GM19025 (cell line): ENCODE results near the gene PACS1.

Experiments used
- ATAC-seq: cut with Tn5 transposase; IDR thresholded peaks from one replicate; pipeline ENCODE4 v1.9.1; 2021; ENCODE audit warnings: mild to moderate bottlenecking, low read depth, moderate library complexity; ENCODE audit not compliant: unreplicated experiment

Gene PACS1

DNA sequence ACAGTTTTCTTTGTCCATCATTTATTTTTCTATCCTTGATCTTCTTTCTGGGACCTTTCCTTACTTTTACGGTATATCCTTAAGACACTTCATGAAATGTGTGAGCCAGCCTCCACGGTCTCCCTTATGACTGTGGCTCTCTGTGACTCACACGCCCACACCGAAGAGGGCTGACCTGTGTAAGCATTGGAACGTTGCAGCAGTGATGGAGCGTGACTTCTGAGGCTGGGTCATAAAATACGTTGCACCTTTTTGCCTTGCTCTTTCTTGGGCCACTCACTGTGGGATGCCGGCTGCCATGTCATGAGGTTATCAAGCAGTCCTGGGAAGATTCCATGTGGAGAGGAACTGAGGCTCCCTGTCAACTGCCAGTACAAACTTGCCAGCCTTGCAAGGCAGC lies 102.1 kb downstream of the PACS1 start:
- ATAC-seq = no peak

DNA sequence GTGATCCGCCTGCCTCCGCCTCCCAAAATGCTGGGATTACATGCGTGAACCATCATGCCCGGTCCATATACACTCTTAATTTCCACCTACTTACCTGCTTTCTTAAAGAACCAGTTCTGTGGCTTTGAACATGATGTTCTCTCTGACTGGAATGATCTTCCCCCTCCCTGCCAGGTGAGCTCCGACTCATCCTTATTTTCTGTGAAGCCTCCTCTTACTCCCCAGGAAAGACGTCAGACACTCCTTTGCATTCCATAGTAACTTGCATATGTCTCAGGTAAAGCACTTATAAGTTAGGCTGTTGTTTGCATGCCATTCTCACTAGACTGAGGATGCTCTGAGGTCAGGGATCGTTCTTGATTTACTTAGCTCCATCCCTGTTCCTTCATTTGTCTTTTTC lies 106.6 kb downstream of the PACS1 start:
- no peak for ATAC-seq

DNA sequence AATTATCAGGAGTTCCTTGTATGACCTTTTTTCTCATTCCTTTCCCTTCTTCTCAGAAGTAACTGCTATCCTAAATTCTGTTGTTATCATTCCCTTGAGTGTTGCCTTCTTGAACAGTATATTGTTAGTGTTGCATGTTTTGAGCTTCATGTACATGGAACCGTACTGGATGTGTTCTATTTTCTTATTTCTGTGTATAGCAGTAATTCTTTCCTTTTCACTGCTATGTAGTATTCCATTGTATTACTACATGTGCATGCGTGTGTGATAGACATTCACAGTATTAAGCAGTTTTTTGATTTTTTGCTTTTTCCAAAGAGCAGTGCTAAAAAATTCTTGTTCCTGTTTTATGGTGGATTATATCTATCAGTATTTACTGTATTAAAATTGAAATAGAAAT lies 108.1 kb downstream of the PACS1 start:
- no peak for ATAC-seq

DNA sequence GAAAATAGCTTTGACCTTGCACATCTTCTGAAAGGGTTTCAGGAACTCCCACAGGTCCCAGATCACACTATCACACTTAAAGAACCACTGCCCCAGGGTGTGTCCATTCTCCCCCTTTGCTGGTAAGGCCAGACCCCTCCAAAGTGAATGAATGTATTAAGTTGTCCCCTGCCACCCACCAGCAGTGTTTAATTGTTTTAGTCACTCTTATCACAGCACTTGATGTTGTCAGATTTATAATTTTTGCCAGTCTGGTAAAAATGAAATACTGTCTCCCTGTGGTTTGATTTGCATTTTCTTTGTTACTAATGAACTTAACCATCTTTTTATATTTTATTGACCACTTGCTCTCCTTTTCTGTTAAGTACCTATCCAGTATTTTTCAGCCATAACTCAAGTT lies 108.8 kb downstream of the PACS1 start:
- ATAC-seq = no peak

DNA sequence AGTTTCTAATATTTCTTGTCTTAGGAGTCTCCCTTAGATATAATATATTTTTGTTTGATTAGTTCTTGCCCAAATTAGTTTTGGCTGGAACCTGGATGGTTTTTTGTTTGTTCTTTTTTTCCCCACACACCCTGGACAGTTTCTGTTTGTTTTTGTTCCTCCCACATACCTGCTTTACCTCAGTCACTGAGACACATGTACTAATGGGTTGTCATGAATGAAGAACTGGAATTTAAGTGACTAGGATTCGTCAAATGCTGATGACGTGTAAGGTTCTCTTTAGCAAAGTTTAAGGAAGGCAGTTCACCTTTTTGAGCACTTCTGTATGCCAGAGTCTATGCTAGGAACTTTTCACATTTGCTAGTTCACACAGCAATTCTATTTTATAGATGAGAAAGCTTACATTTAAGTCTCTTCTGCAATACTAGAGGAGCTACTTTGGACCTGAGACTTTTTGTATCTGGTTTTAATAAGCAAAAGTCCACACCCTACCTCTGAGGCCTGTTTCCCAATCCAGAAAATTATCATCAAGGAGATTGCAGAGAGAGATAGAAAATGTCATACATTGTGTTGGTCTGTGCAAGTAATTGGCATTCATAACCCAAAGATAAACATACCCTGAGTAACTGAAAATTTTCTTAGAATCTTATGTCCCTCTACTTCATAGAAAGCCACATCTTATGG lies 111.7 kb downstream of the PACS1 start:
- no peak for ATAC-seq

DNA sequence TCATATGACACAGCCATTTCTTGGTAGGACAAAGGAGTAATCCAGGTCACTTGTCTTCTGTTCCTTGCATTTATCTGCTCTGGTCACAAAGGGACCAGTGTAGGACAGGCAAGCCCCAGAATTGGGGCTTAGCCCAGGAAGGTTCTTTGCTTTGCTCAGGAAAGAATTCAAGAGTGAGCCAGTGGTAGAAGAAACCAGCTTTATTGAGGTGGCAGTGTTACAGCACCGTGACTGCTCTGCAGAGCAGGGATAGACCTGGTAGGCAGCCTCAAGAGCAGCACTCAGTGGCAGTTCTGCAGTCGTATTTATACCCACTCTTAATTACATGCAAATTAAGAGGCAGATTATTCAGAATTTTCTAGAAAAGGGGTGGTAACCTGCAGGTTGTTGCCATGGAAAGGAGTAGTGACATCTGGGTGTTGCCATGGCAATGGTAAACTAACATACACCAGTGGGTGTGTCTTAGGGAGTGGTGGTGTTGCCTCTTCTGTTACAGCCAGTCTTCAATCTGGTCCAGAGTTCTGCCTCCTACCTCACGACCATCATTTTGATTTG lies 113.5 kb downstream of the PACS1 start:
- no peak for ATAC-seq

DNA sequence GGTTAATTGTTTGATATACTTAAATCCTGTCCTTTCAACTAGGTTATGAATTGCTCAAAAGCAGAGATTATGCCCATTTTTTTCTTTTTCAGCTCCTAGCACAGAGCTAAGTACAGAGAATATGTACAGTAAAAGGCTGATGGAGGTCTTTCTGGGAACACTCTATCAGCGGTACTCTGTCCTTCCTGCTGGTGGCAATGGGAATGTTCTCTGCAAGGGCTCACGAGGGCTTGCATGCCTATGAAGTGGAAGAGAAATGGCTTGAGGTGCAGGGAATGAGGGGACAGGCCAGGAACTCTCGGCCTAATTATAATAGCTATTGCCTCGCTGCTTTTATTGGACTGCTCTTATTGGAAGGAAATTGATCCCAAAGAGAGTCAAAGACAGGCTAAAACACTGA lies 114.7 kb downstream of the PACS1 start:
- ATAC-seq = no peak

DNA sequence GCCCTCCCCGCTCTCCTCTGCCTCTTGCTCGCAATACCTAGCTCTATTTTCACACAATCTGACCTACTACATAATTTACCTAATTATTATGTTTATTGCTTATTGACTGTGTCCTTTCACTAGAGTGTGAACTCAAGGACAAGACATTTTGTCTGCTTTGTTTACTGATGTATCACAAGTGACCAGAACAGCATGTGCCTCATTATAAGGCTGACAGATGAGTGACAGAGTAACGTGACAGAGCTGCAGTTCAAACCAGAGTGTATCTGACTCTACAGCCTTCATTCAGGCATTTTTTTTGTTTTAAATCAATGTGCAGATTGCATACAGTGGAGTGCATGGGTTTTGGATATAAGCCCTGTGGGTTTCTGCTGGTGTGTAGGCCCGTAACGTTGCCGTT lies 116.4 kb downstream of the PACS1 start:
- no peak for ATAC-seq

DNA sequence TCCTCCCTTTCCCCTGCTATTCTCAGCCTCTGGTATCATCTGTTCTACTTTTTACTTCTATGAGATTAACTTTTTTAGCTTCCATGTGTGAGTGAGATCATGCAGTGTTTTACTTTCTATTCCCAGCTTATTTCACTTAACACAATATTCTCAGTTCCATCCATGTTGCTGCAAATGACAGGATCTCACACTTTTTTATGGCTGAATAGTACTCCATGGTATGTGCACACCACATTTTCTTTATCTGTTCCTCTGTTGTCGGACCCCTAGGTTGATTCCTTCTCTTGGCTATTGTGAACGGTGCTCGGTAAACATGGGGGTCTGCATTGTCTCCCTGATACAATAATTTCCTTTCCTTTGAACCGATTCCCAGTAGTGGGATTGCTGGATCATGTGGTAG lies 117.4 kb downstream of the PACS1 start:
- no peak for ATAC-seq

DNA sequence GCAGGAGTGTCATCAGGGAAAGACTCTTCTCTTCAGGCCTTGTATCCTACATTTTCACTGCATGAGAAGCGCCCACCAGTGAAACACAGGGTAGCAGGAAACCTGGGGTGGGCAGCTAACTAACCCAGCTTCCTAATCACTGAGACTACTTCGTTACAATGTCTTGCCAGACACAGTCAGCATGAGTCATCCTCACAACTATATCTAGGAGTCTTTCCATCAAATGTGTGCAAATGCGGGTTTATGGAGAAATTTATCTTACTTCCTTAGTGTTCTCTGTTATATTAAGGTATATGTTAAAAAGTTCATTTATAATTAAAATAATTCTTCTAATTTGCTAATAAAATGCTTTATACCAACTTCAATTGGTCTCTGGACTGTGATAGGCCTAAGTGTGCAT lies 118.5 kb downstream of the PACS1 start:
- ATAC-seq = no peak

DNA sequence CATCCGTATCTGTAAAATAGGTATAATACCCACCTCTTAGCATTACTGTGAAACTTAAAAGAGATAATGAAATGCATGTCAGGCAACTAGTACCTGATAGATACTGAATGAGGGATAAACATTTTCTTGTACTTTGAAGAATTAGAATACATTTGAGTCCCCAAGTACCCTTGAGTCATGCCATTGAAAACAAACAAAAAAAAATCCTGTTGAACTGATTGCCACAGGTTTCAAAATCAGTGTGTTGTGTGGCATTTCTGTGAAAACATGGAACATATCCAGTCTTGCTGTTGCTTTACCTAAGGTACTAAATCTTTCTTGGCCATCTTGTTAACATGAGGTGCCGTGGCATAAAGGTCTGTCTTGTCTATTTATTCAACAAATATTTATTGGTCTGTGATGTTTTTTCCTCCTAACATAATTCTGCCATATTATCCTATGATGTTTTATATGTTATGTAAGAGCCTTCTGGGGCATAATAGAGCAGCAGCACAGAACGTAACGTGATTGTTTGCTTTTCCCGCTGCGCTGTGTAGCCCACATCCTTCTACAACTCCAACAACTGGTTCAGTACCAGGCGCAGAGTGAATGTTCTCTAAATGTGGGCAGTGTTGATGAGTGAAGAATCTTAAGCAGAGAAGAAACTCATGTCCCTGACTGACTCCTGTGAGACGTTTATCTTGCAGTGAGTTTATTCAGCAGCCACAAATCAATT lies 119.1 kb downstream of the PACS1 start:
- no peak for ATAC-seq

DNA sequence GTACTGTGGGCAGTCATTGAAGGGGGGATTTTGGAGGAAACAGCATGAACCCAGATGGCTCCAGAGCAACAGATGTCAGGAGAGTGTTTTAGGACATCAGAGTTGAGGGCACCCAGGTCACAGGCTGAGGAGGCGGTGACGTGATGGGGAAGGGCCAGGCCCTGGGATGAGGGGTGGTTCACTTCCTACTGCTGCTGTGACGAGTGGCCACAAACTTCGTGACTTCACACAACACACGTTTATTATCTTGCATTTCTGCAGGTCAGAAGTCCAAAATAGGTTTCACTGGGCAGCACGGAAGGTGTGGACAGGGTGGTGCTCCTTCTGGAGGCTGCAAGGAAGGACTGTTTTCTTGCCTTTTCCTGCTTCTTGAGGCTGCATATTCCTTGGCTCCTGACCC lies 120.7 kb downstream of the PACS1 start:
- no peak for ATAC-seq

DNA sequence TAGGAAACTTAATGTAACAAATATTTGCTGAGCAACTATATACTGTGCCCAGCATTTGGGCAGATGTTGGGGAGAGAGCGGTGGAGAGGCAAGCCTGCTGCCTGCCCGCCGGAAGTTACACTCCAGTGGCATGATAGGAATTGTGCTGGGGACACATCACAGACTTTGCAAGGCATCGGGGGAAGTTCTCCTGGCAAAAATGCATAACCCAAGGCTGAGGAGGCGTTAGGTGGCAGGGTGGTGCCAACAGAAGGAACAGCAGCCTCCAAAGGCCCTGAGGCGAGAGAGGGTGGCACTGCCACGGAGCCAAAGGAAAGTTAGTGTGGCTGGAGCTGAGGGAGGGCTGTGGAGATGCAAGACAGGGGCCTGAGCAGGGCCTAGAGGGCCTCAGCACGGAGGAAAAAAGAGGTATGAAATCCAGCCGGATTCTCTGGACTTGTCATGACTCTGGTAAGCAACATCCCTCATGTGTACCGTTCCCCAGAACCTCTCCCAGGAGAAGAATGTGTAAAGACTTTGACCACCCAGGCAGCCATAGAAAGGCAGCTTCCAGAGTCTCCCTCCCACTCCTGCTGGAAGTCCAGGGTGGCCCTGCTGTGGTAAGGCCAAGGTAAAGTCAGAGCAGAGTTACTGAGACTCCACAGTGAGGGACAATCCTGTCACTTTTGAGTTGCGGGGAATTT lies 122.2 kb downstream of the PACS1 start:
- ATAC-seq = no peak

DNA sequence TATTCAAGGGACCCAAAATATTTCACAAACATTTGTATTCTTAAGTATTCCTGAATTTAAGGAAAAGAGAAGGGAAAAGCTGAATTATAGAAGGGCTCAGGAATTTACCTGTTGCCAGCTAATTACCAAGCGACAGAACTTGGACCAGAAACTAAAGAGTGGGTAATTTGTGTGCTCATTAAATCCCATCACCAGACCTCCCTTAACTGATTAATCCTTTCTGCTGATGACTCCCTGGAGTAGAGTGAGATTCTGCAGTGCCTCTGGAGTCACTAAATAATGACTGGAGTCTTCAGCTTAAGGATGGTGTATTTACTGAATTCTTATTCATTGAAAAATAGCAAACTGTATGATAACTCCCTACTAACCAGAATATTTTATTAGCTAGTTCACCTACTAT lies 124.3 kb downstream of the PACS1 start:
- ATAC-seq = no peak

DNA sequence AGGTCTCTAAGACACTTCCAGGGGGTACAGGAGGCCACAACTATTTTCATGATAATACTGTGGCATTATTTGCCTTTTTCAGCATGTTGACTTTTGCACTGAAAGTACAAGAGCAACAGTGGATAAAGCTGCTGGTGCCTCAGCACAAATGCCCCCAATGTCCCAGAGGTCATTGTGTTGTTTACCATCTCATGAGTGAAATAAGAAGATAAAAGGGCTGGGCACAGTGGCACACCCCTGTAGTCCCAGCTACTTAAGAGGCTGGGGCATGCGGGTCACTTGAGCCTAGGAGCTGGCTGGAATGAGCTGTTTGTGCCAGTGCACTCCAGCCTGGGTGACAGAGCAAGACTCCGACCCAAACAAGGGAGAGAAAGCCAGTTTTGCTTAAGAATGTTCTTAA lies 125.8 kb downstream of the PACS1 start:
- no peak for ATAC-seq

DNA sequence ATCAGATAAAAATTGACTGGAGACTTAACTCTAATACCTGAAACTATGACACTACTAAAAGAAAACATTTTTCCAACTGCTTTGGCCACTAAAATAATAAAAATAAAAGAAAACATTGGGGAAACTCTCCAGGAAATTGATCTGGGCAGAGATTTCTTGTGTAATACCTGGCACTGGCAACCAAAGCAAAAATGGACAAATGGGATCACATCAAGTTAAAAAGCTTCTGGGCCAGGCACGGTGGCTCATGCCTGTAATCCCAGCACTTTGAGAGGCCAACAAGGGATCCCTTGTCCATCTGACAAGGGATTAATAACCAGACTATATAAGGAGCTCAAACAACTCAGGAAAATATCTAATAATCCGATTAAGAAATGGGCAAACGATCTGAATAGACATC lies 133.8 kb downstream of the PACS1 start:
- ATAC-seq = no peak

DNA sequence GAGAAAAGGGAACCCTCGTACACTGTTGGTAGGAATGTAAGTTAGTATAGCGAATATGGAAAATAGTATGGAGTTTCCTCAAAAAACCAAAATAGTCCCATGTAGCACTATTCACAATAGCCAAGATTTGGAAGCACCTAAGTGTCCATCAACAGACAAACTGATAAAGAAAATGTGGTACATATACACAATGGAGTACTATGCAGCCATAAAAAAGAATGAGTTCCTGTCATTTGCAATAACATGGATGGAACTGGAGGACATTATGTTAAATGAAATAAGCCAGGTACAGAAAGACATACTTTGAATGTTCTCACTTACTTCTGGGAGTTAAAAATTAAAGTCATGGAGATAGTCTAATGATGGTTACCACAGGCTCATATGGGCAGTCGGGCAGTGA lies 134.3 kb downstream of the PACS1 start:
- no peak for ATAC-seq

DNA sequence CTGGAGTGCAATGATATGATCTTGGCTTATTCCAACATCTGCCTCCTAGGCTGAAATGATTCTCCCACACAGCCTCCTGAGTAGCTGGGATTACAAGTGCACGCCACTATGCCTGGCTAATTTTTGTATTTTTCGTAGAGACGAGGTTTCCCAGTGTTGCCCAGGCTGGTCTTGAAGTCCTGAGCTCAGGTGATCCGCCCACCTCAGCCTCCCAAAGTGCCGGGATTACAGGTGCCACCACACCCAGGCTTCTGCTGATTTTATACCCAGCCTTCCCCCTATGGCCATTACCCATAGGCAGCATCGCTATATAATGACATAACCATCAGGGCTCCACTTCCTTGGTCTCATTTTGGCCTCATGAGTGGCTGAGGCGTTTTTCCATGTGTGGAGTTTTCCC lies 137.7 kb downstream of the PACS1 start:
- ATAC-seq = no peak

DNA sequence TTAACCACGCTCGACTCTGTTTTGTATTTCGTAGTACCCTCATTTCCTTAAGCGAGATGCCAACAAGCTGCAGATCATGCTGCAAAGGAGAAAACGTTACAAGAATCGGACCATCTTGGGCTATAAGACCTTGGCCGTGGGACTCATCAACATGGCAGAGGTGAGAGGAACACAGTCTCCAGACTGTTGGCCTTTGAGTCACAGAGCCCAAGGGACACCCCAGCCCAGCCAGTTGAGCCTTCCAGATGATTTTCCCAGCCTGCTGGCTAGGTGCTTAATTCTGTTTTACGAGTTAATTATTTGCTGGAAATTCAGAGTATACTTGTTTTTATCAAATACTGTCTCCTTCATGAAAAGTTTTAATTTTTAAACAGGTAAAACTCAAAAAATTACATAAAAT lies 141.0 kb downstream of the PACS1 start:
- ATAC-seq = no peak

DNA sequence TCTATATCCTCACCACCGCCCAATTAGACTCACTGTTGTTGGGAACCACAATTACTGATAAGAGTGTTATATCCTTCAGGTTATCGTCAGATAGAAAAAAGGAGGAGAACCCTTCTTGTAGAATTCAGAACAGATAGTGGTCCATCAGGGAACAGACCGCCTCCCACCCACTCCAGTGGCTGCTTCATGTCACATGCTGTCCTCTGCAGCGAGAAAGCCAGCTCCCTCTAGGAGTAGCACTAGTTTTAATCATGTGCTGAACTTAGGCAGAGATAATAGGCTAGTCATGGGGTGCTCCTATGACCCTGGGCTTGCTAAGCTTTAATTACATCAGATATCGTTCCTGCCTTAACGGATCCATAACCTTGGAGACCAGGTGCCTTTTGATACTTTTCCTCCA lies 146.8 kb downstream of the PACS1 start:
- ATAC-seq = no peak

DNA sequence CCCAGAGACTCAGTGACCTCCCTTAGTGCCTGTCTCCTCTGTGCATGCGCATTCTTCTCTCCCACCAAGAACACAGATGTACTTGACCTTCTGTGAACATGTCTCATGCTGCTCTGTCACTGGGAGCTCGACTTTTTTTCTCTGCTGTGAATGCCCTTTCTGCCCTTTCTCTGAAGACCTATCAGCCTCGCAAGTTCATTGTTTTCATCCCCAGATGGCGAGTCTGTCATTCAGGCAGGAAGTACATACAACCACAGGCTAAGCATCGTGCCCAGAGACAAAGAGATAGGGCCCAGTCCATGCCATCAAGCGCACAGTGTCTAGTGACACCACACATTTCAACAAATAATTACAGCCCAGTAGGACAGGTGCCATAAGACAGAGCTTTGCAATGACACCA lies 148.0 kb downstream of the PACS1 start:
- ATAC-seq = no peak
